Measurements from ENCODE around the gene KAZALD1. TPM values are rescaled to one million over a fixed set of nuclear protein-coding genes. Genes with fewer than 3 reads are reported as not detected.
A peak's percentile ranks its signal among the peaks of the same experiment; 100 is the strongest.

Gene KAZALD1
- total and polyA plus RNA-seq, 3 experiments from 2014 or later, result 0.18 to 0.20 TPM; not detected in 1

GRCh38 chr10:101073631-101074030 lies 11.8 kb downstream of the KAZALD1 start:
- Mint-ChIP-seq H3K4me1 (no peaks in the 10 kb centered on the region), H3K27ac (no peak overlapping the region), H3K9me3 (no peaks in the 10 kb centered on the region), H3K36me3 (no peaks in the 10 kb centered on the region), H3K4me3 (no peak overlapping the region), H3K27me3 (peaks cover 23 to 59% of the 10 kb centered on the region in 2 donors)
- Histone ChIP-seq H3K27me3 (ENCODE audit: insufficient read depth, low read length, poor library complexity, severe bottlenecking) (no peaks in the 10 kb centered on the region), H3K4me1 (ENCODE audit: insufficient read depth, low read length) (no peaks in the 10 kb centered on the region), H3K27ac (ENCODE audit: low read depth, low read length) (no peak overlapping the region), H3K36me3 (ENCODE audit: insufficient read depth, low read length) (no peaks in the 10 kb centered on the region), H3K9me3 (ENCODE audit: low read length) (no peaks in the 10 kb centered on the region), H3K4me3 (ENCODE audit: low read length) (no peak overlapping the region)
- ChIA-PET POLR2A (no interaction called here), CTCF (interaction anchor here (0.7 to 2.1 kb wide), 4 partner anchors 9 to 73 kb away, joined by 3 to 10 read pairs (median 5); no protein-coding TSS in a partner anchor)
- DNase-seq, result no peak

GRCh38 chr10:101075775-101076174 lies 14.0 kb downstream of the KAZALD1 start:
- H3K27me3 Mint-ChIP-seq, result peaks cover 26 to 75% of the 10 kb centered on the region in 2 donors
- no peaks in the 10 kb centered on the region for H3K9me3 ChIP-seq (ENCODE audit: low read length)
- H3K4me1 ChIP-seq (ENCODE audit: insufficient read depth, low read length), result no peaks in the 10 kb centered on the region
- no peak overlapping the region for H3K4me3 Mint-ChIP-seq
- no peaks in the 10 kb centered on the region for H3K36me3 ChIP-seq (ENCODE audit: insufficient read depth, low read length)
- ChIA-PET POLR2A (no interaction called here), CTCF (interaction anchor here (0.7 to 2.0 kb wide), 4 partner anchors 20 to 66 kb away, joined by 3 to 10 read pairs (median 4); no protein-coding TSS in a partner anchor)
- no peaks in the 10 kb centered on the region for H3K9me3 Mint-ChIP-seq
- DNase-seq, result no peak
- no peaks in the 10 kb centered on the region for H3K4me1 Mint-ChIP-seq
- no peaks in the 10 kb centered on the region for H3K36me3 Mint-ChIP-seq
- no peak overlapping the region for H3K27ac Mint-ChIP-seq
- no peak overlapping the region for H3K27ac ChIP-seq (ENCODE audit: low read depth, low read length)
- H3K27me3 ChIP-seq (ENCODE audit: insufficient read depth, low read length, poor library complexity, severe bottlenecking), result no peaks in the 10 kb centered on the region
- H3K4me3 ChIP-seq (ENCODE audit: low read length), result no peak overlapping the region

GRCh38 chr10:101076630-101077029 lies 14.8 kb downstream of the KAZALD1 start:
- peaks cover 31 to 80% of the 10 kb centered on the region in 2 donors for H3K27me3 Mint-ChIP-seq
- Histone ChIP-seq H3K9me3 (ENCODE audit: low read length) (no peaks in the 10 kb centered on the region), H3K27ac (ENCODE audit: low read depth, low read length) (no peak overlapping the region), H3K4me1 (ENCODE audit: insufficient read depth, low read length) (no peaks in the 10 kb centered on the region), H3K4me3 (ENCODE audit: low read length) (no peak overlapping the region), H3K27me3 (ENCODE audit: insufficient read depth, low read length, poor library complexity, severe bottlenecking) (no peaks in the 10 kb centered on the region), H3K36me3 (ENCODE audit: insufficient read depth, low read length) (no peaks in the 10 kb centered on the region)
- H3K9me3 Mint-ChIP-seq, result no peaks in the 10 kb centered on the region
- no peak for DNase-seq
- no peak overlapping the region for H3K4me3 Mint-ChIP-seq
- no peaks in the 10 kb centered on the region for H3K4me1 Mint-ChIP-seq
- CTCF ChIA-PET, result interaction anchor here (0.8 to 1.8 kb wide), 2 partner anchors 19 to 66 kb away, joined by 3 to 4 read pairs; no protein-coding TSS in a partner anchor
- POLR2A ChIA-PET, result no interaction called here
- H3K36me3 Mint-ChIP-seq, result no peaks in the 10 kb centered on the region
- H3K27ac Mint-ChIP-seq, result no peak overlapping the region

GRCh38 chr10:101079874-101080273 lies 18.1 kb downstream of the KAZALD1 start:
- Histone ChIP-seq H3K27me3 (ENCODE audit: insufficient read depth, low read length, poor library complexity, severe bottlenecking) (no peaks in the 10 kb centered on the region), H3K4me1 (ENCODE audit: insufficient read depth, low read length) (no peaks in the 10 kb centered on the region), H3K27ac (ENCODE audit: low read depth, low read length) (no peak overlapping the region), H3K9me3 (ENCODE audit: low read length) (no peaks in the 10 kb centered on the region), H3K4me3 (ENCODE audit: low read length) (no peak overlapping the region), H3K36me3 (ENCODE audit: insufficient read depth, low read length) (no peaks in the 10 kb centered on the region)
- peaks cover 22 to 73% of the 10 kb centered on the region in 2 donors for H3K27me3 Mint-ChIP-seq
- no peaks in the 10 kb centered on the region for H3K4me1 Mint-ChIP-seq
- H3K9me3 Mint-ChIP-seq, result no peaks in the 10 kb centered on the region
- no peak overlapping the region for H3K4me3 Mint-ChIP-seq
- no peaks in the 10 kb centered on the region for H3K36me3 Mint-ChIP-seq
- POLR2A ChIA-PET, result no interaction called here
- no peak for DNase-seq
- no peak overlapping the region for H3K27ac Mint-ChIP-seq
- CTCF ChIA-PET, result interaction anchor here (0.6 to 1.5 kb wide), 4 partner anchors 12 to 490 kb away, joined by 3 to 7 read pairs (median 4); no protein-coding TSS in a partner anchor

- DNase-seq, result no peak
- Histone ChIP-seq H3K27ac (ENCODE audit: low read depth, low read length) (no peak overlapping the region), H3K36me3 (ENCODE audit: insufficient read depth, low read length) (no peaks in the 10 kb centered on the region), H3K4me1 (ENCODE audit: insufficient read depth, low read length) (no peaks in the 10 kb centered on the region), H3K4me3 (ENCODE audit: low read length) (no peak overlapping the region), H3K9me3 (ENCODE audit: low read length) (no peaks in the 10 kb centered on the region), H3K27me3 (ENCODE audit: insufficient read depth, low read length, poor library complexity, severe bottlenecking) (no peaks in the 10 kb centered on the region)
- Mint-ChIP-seq H3K27me3 (peaks cover 24 to 73% of the 10 kb centered on the region in 2 donors), H3K4me3 (no peak overlapping the region), H3K36me3 (no peaks in the 10 kb centered on the region), H3K4me1 (no peaks in the 10 kb centered on the region), H3K27ac (peak overlapping the region in 1 of 8 donors; percentile 48), H3K9me3 (no peaks in the 10 kb centered on the region)
- POLR2A ChIA-PET, result no interaction called here
- CTCF ChIA-PET, result interaction anchor here (1.0 to 1.5 kb wide), 2 partner anchors 15 to 61 kb away, joined by 3 to 5 read pairs; no protein-coding TSS in a partner anchor
Measured at GRCh38 chr10:101080933-101081931, 19.4 kb downstream of the KAZALD1 start.

- Mint-ChIP-seq H3K27ac (no peak overlapping the region), H3K36me3 (no peaks in the 10 kb centered on the region), H3K27me3 (peaks cover 37 to 79% of the 10 kb centered on the region in 2 donors), H3K4me3 (no peak overlapping the region), H3K4me1 (no peaks in the 10 kb centered on the region), H3K9me3 (no peaks in the 10 kb centered on the region)
- no peaks in the 10 kb centered on the region for H3K36me3 ChIP-seq (ENCODE audit: insufficient read depth, low read length)
- H3K27me3 ChIP-seq (ENCODE audit: insufficient read depth, low read length, poor library complexity, severe bottlenecking), result peaks cover 3% of the 10 kb centered on the region
- no peaks in the 10 kb centered on the region for H3K4me1 ChIP-seq (ENCODE audit: insufficient read depth, low read length)
- no peak overlapping the region for H3K4me3 ChIP-seq (ENCODE audit: low read length)
- H3K9me3 ChIP-seq (ENCODE audit: low read length), result no peaks in the 10 kb centered on the region
- no peak for DNase-seq
- POLR2A ChIA-PET, result no interaction called here
- CTCF ChIA-PET, result interaction anchor here (1.1 to 7.4 kb wide), 3 partner anchors 10 to 128 kb away, joined by 3 to 36 read pairs (median 22); no protein-coding TSS in a partner anchor
- H3K27ac ChIP-seq (ENCODE audit: low read depth, low read length), result no peak overlapping the region
Measured at GRCh38 chr10:101085846-101086245, 24.1 kb downstream of the KAZALD1 start.

- H3K27me3 ChIP-seq (ENCODE audit: insufficient read depth, low read length, poor library complexity, severe bottlenecking), result peaks cover 3% of the 10 kb centered on the region
- Mint-ChIP-seq H3K4me3 (no peak overlapping the region), H3K9me3 (no peaks in the 10 kb centered on the region), H3K4me1 (no peaks in the 10 kb centered on the region), H3K27ac (no peak overlapping the region), H3K36me3 (no peaks in the 10 kb centered on the region), H3K27me3 (peaks cover 39 to 82% of the 10 kb centered on the region in 2 donors)
- no peaks in the 10 kb centered on the region for H3K36me3 ChIP-seq (ENCODE audit: insufficient read depth, low read length)
- H3K4me1 ChIP-seq (ENCODE audit: insufficient read depth, low read length), result no peaks in the 10 kb centered on the region
- ChIA-PET POLR2A (no interaction called here), CTCF (interaction anchor here (1.0 to 7.4 kb wide), 3 partner anchors 9 to 55 kb away, joined by 4 to 36 read pairs (median 22); no protein-coding TSS in a partner anchor)
- H3K9me3 ChIP-seq (ENCODE audit: low read length), result no peaks in the 10 kb centered on the region
- no peak overlapping the region for H3K4me3 ChIP-seq (ENCODE audit: low read length)
- no peak overlapping the region for H3K27ac ChIP-seq (ENCODE audit: low read depth, low read length)
- DNase-seq, result no peak
Measured at GRCh38 chr10:101087376-101087775, 25.6 kb downstream of the KAZALD1 start.

GRCh38 chr10:101087965-101088364 lies 26.2 kb downstream of the KAZALD1 start:
- no peaks in the 10 kb centered on the region for H3K36me3 ChIP-seq (ENCODE audit: insufficient read depth, low read length)
- Mint-ChIP-seq H3K4me3 (no peak overlapping the region), H3K27me3 (peaks cover 41 to 82% of the 10 kb centered on the region in 2 donors), H3K36me3 (no peaks in the 10 kb centered on the region), H3K4me1 (no peaks in the 10 kb centered on the region), H3K27ac (no peak overlapping the region), H3K9me3 (no peaks in the 10 kb centered on the region)
- no peaks in the 10 kb centered on the region for H3K9me3 ChIP-seq (ENCODE audit: low read length)
- ChIA-PET POLR2A (no interaction called here), CTCF (interaction anchor here (1.1 to 7.4 kb wide), 2 partner anchors 10 to 54 kb away, joined by 3 to 36 read pairs; no protein-coding TSS in a partner anchor)
- H3K27ac ChIP-seq (ENCODE audit: low read depth, low read length), result no peak overlapping the region
- no peak overlapping the region for H3K4me3 ChIP-seq (ENCODE audit: low read length)
- DNase-seq, result no peak
- H3K4me1 ChIP-seq (ENCODE audit: insufficient read depth, low read length), result no peaks in the 10 kb centered on the region
- H3K27me3 ChIP-seq (ENCODE audit: insufficient read depth, low read length, poor library complexity, severe bottlenecking), result peaks cover 3% of the 10 kb centered on the region
